ENCODE measurements around the gene ADAMTS12. TPM values are rescaled to one million over a fixed set of nuclear protein-coding genes. Genes with fewer than 3 reads are reported as not detected.
"Not testable (repeated sequence)": the region's sequence is repeated elsewhere in the genome, so short reads cannot be mapped to it uniquely, and the experiment has no call there.

Gene ADAMTS12
- total RNA-seq, 1 experiment from 2014 or later, result 3.5 TPM

- DNase-seq (ENCODE audit: low read depth), result no peak
Measured at GRCh38 chr5:33583332-33583731, 308.5 kb downstream of the ADAMTS12 start.

GRCh38 chr5:33582417-33582816 lies 309.4 kb downstream of the ADAMTS12 start:
- DNase-seq (ENCODE audit: low read depth), result no peak

- DNase-seq (ENCODE audit: low read depth), result no peak
Measured at GRCh38 chr5:33579789-33580188, 312.0 kb downstream of the ADAMTS12 start.

- no peak for DNase-seq (ENCODE audit: low read depth)
Measured at GRCh38 chr5:33579152-33579551, 312.6 kb downstream of the ADAMTS12 start.

- no peak for DNase-seq (ENCODE audit: low read depth)
Measured at GRCh38 chr5:33576726-33577590, 314.8 kb downstream of the ADAMTS12 start.

GRCh38 chr5:33565324-33565723 lies 326.5 kb downstream of the ADAMTS12 start:
- DNase-seq (ENCODE audit: low read depth), result no peak

GRCh38 chr5:33563983-33564908 lies 327.5 kb downstream of the ADAMTS12 start:
- no peak for DNase-seq (ENCODE audit: low read depth)

- DNase-seq (ENCODE audit: low read depth), result no peak
Measured at GRCh38 chr5:33563530-33563929, 328.3 kb downstream of the ADAMTS12 start.

GRCh38 chr5:33558489-33558888 lies 333.3 kb downstream of the ADAMTS12 start:
- no peak for DNase-seq (ENCODE audit: low read depth)

GRCh38 chr5:33557605-33558004 lies 334.2 kb downstream of the ADAMTS12 start:
- DNase-seq (ENCODE audit: low read depth), result no peak

GRCh38 chr5:33556330-33557328 lies 335.2 kb downstream of the ADAMTS12 start:
- no peak for DNase-seq (ENCODE audit: low read depth)

GRCh38 chr5:33549982-33550567 lies 341.7 kb downstream of the ADAMTS12 start:
- no peak for DNase-seq (ENCODE audit: low read depth)

- not testable (repeated sequence) for DNase-seq (ENCODE audit: low read depth)
Measured at GRCh38 chr5:33539790-33540189, 352.0 kb downstream of the ADAMTS12 start.

GRCh38 chr5:33539212-33539611 lies 352.6 kb downstream of the ADAMTS12 start:
- DNase-seq (ENCODE audit: low read depth), result no peak

GRCh38 chr5:33538201-33538600 lies 353.6 kb downstream of the ADAMTS12 start:
- DNase-seq (ENCODE audit: low read depth), result no peak

GRCh38 chr5:33537240-33537639 lies 354.6 kb downstream of the ADAMTS12 start:
- no peak for DNase-seq (ENCODE audit: low read depth)

- no peak for DNase-seq (ENCODE audit: low read depth)
Measured at GRCh38 chr5:33536802-33537201, 355.0 kb downstream of the ADAMTS12 start.

- no peak for DNase-seq (ENCODE audit: low read depth)
Measured at GRCh38 chr5:33531824-33532223, 360.0 kb downstream of the ADAMTS12 start.

GRCh38 chr5:33531037-33531298 lies 360.8 kb downstream of the ADAMTS12 start:
- DNase-seq (ENCODE audit: low read depth), result no peak

GRCh38 chr5:33530183-33531036 lies 361.4 kb downstream of the ADAMTS12 start:
- DNase-seq (ENCODE audit: low read depth), result no peak
